H1 (cell line): ENCODE data around the gene ADPRHL1. TPM values are rescaled to one million over a fixed set of nuclear protein-coding genes. Genes with fewer than 3 reads are reported as not detected.

Experiments
- FOSL1 ChIP-seq: IDR thresholded peaks from 2 replicates; pipeline ENCODE4 v1.6.1; 2011; ENCODE audit warnings: mild to moderate bottlenecking, low read depth, low read length, moderate library complexity; ENCODE audit not compliant: insufficient read depth
- JUND ChIP-seq: IDR thresholded peaks from 2 replicates; pipeline ENCODE4 v1.6.1; 2011; ENCODE audit warnings: mild to moderate bottlenecking, improper control_type of control experiment, low read length
- POLR2AphosphoS5 ChIP-seq: IDR thresholded peaks from 2 replicates; pipeline ENCODE4 v1.6.1; 2011; ENCODE audit warnings: low read depth, low read length
- RAD21 ChIP-seq, 2 experiments: IDR thresholded peaks in 1 of 2; conservative IDR thresholded peaks in 1 of 2; 2 replicates each; pipeline ENCODE4 v1.6.1; 2011; ENCODE audit warnings: low read depth in 2 of 2, low read length in 2 of 2, improper control_type of control experiment in 1 of 2, inconsistent platforms in 1 of 2, mild to moderate bottlenecking in 1 of 2, moderate library complexity in 1 of 2
- polyA plus RNA-seq, 7 experiments: library from polyadenylated mRNA; depleted of rRNA in 3 of 7; stranded (reverse) in 5 of 7; unstranded in 2 of 7; fragments of >200 nt in 5 of 7; fragments of 200-250 nt in 2 of 7; gene quantifications; 1 replicate in 5 of 7; 2 replicates in 1 of 7; 4 replicates in 1 of 7; pipeline versions ENCODE4 v1.2.1 to v1.2.3, GENCODE V29; 2011 to 2013; ENCODE audit warnings: missing spikeins in 2 of 7, mixed read lengths in 2 of 7
- total RNA-seq: library from RNA; stranded (reverse); fragmentation: NEBNext Ultra II Directional; extraction: Animal tissue kit (Norgen Biotek cat#: 25700); gene quantifications from 2 replicates; pipeline ENCODE4 v1.2.1, GENCODE V29; 2021

ADPRHL1 gene
- total and polyA plus RNA-seq, 2 of the 8 experiments (the other 6 are each of a cell fraction or from before 2014, with no cell fraction given): 0.74 to 1.7 TPM

DNA sequence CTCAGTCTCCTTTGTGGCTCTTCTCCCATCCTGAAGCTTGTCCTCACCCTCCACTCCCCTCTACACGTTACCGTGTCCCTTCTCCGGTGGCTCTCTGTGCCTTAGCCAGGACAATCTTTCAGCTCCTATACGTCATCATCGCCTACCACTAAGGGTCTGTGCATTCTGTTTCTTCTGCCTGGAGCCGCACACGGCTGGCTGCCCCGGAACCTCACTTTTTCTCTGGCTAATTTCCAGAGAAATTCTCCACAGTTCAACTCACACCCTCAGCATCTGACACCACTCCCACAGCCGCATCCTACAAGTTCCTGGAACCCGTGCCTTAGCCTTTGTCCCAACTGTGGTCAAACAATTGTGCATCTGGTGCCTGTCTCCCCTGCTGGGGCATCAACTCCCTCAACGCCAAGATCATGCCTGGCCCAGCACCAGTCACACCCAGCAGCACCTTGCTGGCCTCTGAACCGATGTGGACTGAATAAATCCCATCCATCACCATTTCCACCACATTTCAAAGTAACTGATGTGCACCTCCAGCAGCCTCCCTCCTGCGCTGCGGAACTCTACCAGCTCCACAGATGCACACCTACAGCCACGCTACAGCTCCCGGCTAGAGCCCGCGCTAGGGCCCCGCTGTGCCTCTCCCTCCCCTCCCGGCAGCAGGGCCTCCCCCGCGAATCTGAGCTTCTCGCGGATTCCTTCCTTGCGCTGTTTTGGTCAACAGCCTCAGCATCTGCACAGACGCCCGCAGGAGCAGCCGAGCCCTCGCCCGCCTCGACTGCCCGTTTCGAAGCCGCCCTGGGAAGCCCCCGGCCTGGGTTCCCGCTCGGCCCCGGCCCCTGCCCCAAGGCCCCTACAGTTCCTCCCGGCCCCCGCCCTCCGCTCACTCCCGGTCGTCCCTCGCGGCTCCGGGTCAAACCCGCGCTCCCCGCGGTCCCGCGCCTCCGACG is 36.5 kb upstream of the ADPRHL1 start (continued):
- no peak for TF ChIP-seq RAD21 (IDR thresholded peaks at IDR 0.05 in 1 of 2, conservative IDR thresholded peaks at IDR 0.05 in 1 of 2; ENCODE audit: low read depth in 2 of 2, low read length in 2 of 2)
- no peak for TF ChIP-seq FOSL1
- TF ChIP-seq POLR2AphosphoS5: peak; percentile 32; the same call in 1 of the 2 replicates
- no peak for TF ChIP-seq JUND
